DMS53 treated with DMSO at 0.1 percent for 48 hours (cell line): ENCODE data around the gene TRMT61A.

Source experiments
- DNase-seq: peaks from one replicate; lab custom pipeline; 2025; ENCODE audit not compliant: unreplicated experiment; lab: John Stamatoyannopoulos, UW

The TRMT61A gene

GRCh38 chr14:103528587-103529382, at the start of gene TRMT61A:
Gene TRMT61A (plus strand): TSS chr14:103529196. CDS start chr14:103529979, 783 bp downstream.
- DNase-seq: peak; percentile 73

DNA sequence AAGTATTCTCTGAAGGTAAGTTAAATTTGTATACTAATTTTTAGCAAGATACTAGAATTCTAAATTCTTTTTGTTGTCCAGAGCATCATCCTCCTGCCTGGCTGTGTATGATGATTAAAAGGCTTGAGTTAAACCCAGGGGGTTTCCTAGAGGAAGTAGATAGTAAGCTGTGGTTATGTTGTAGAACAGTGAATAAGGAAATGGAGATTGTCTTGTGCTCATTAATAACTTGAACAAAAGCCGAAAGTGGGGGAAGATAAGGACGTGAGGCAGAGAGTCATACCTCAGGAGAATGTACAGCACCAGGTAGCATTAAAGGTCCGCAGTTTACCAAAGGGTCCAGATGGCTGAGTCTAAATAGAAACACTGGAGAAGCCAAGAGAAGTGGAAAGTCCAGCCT, 48.4 kb upstream of the TRMT61A start:
- DNase-seq: no peak

GRCh38 chr14:103483600-103483999, 45.4 kb upstream of the TRMT61A start:
- DNase-seq: no peak

DNA sequence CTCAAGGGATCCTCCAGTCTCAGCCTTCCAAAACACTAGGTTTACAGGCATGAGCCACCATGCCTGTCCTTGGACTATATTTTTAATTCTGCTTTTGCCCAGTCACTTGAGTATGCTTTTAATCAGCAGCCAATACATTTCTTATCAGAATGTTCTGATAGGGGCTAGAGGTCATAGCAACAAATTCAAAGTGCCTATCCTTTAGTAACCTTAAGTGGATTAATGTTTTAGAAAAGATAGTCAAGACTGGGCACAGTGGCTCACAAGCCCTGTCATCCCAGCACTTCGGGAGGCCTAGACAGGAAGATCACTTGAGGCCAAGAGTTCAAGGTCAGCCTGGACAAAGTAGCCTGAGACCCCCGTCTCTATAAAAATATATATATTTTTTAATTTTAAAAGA, 43.5 kb upstream of the TRMT61A start:
- no peak for DNase-seq

DNA sequence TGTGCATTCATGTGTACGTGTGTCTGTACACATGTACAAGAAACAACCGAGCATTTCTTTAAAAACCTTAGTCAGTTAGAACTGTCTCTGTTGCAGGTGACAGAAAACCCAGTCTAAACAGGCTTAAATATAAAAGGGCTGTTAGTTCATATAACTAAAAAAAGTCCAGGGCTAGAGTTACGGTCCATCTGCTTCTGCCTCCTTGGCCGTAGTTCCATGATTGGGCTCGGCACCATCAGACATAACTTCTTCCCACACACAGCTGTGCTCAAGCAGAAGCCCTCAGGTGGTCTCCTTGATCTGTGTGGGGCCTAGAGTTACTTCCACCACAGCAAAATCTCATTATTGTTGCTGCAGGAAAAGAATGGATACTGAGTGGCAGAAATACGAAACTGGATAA, 40.9 kb upstream of the TRMT61A start:
- DNase-seq: no peak

DNA sequence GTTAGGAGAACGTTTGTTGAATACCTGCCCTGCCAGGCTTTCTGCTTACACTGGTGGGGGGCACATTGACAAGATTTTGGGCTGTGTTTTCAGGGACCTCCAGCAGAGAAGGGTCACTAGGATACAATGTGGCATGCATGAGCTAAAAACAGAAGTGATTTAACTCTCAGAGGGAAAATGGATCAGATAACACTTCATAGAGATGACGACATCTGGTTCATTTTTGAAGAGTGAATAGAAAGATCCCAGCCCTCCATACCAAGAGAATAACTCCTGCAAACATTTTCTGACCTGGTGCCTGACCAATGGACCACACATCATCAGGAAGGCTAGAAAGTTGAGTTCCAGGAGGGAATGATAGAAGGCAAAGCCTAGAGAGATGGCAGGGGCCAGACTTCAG, 40.0 kb upstream of the TRMT61A start:
- no peak for DNase-seq

DNA sequence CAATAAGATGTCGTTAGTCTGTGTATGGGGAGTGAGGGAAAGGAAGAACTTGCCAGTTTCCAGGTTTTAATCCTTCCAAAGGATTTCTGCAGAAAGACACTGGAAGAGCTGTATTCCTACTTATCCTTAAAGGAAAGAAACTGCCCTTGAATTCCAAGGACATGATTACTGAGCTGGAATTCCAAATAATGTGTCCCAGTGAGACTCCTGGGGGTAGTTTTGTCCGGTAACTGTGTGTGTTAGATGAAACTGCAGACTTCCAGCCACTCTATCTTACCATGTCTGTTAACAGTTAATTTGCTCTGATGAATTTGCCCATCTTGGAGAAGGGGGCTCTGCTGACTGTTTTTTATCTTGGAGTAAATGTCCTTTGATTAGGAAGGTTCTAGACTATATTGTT, 39.4 kb upstream of the TRMT61A start:
- no peak for DNase-seq

- DNase-seq: no peak
Measured at GRCh38 chr14:103491691-103492090, 37.3 kb upstream of the TRMT61A start.

- no peak for DNase-seq
Measured at GRCh38 chr14:103492156-103492925, 36.7 kb upstream of the TRMT61A start.

GRCh38 chr14:103495854-103496253, 33.1 kb upstream of the TRMT61A start:
- DNase-seq: no peak

GRCh38 chr14:103496776-103497175, 32.2 kb upstream of the TRMT61A start:
- no peak for DNase-seq

- DNase-seq: no peak
Measured at GRCh38 chr14:103499709-103500108, 29.3 kb upstream of the TRMT61A start.

GRCh38 chr14:103500148-103500990, 28.6 kb upstream of the TRMT61A start:
- DNase-seq: peak; percentile 54

- no peak for DNase-seq
Measured at GRCh38 chr14:103501041-103501870, 27.7 kb upstream of the TRMT61A start.

DNA sequence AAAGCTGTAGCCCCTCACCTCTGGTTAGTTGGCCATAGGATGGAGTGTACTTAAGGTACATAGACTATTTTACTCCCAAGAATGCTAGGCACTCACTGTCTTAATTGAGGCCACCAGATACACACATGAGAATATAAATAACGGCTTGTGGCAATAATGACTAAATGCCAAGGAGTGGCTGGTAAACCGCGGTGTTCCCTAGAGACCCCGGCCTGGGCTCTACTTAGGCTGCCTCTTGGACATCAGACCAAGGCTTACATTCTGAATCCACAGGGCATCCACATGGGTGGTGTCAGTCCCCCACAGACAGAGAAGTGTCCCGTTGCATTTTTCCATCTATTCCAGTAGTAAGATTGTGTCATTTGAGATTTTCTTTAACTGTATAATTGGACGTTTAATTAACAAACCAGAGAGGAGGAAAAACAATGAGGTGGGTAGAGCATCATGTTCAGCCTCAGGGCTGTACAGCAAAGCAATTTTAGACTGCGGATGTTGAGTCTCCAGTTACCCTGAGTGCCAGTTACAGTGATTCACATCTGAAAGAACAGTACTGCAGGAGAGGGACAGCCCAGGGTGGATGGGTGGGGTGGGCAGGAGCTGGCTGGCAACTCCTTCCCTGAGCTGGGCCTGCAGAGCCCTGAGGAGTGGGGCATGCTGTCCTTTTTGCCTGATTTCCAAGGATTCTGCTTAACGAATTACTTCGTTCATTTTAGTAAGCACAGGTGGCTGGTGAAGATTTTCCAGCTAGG, 26.9 kb upstream of the TRMT61A start:
- no peak for DNase-seq

GRCh38 chr14:103502877-103503276, 26.1 kb upstream of the TRMT61A start:
- DNase-seq: no peak

GRCh38 chr14:103503296-103503695, 25.7 kb upstream of the TRMT61A start:
- DNase-seq: no peak

DNA sequence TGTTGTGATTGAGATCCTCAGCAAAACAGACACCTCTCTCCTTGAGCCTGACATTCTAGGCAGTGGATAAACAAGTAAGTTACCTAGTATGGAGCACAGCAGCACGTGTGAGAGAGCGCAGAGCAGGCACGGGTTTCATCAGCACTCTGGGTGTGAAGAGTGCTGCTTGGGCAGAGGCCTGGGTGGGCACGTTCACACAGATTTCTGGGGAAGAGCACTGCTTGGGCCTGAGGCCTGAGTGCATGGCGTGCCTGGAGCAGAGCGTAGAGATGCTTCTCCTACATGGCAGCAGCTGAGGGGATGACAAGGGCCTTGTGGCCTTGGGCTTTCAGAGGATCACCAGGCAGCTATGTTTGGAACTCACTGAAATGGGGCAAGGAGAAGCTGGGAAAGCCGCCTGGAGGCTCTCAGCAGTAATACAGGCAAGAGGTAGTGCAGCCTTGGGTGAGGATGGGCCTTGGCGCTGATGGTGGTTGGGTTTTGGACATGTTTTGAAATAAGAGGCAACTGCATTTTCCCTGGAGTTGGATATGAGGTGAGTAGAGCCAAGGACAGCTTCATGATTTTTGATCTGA, 23.9 kb upstream of the TRMT61A start:
- no peak for DNase-seq

DNA sequence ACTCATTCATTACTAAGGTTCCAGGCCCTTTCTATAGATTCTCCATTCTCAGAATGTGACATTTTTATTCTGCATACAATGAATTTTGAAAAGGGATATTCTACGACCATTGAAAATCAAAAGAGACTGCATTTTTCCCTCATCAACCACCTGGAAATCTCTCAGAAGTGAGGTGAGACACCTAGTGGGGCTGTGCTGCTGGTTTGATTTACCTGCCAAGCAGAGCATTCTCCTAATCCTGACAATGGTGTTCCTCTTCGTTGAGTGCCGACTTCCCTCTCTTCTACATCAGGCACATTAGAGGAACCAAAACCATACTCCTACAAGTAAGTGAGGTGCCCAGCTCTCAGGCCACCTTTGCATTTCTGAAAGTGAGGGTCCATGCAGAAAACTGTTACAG, 21.2 kb upstream of the TRMT61A start:
- DNase-seq: no peak
